Measurements from ENCODE around the gene C11orf68.
"Not testable (repeated sequence)": the region's sequence is repeated elsewhere in the genome, so short reads cannot be mapped to it uniquely, and the experiment has no call there.

The C11orf68 gene

DNA sequence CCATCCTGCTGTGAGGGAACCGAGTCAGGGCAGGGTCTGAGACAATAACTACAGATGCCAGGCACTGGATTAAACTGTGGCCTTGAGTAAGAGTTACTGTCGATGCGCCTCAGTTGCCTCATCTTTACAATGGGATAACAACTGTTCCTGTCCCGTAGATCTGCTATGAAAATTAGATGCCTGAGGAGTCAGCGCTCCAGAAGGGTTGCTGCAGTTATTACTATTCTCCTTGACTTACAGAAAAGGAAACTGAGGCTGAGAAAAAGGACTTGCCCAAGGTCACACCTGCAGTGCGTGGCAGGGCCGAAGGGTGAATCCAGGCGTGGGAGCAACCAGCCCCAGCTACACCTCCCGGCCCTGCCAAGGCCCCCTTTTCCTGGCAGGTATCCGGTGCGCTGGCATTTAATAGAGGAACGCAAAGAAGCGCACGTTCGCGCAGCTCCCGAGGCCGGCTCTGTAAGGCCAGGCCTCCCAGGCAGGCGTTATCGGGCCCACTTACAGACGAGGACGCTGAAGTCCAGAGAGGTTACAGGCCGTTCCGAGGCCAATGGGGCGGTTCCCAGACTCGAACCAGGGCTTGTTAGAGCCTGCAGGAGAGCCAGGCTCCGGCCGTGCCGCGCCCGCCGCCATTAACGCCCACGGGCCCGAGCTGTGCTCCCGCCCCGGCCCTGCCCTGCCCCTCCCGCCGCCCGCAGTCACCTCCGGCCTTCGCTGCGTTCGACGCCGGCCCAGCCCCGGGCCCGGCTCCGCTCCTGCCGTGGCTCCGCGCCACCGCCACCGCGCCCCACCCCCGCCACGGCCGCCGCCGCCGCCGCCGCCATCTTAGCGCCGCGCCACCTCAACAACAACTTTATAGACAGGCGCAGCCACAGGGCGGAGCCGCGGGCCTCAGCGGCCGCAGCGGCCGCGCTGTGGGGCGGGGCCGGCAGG is at the start of gene C11orf68:
C11orf68 (minus strand) TSS at position 852 of the 930 bp plus-strand sequence; CDS start at position 821, 31 bp downstream.
- peaks cover 22% of the 10 kb centered on the region for H3K4me1 Mint-ChIP-seq (ENCODE audit: low read depth)

DNA sequence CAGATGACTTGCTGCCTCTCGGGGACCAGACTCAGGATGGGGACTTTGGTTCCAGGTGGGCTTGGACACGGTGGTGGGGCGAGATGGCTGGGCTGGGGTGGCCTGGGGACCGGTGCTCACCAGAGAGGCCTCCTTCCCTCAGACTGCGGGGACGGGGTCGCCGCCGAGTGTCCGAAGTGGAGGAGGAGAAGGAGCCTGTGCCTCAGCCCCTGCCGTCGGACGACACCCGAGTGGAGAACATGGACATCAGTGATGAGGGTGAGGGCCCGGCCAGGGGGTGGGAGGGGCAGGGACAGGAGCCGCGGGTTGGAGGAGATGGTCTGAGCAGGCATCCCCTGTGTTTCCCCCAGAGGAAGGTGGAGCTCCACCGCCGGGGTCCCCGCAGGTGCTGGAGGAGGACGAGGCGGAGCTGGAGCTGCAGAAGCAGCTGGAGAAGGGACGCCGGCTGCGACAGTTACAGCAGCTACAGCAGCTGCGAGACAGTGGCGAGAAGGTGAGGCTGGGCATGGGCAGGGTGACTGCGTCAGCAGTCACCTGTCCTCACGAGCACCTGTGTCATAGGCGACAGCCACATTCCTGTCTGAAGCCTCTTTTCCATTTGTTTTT is 48.6 kb upstream of the C11orf68 start:
- H3K9me3 Mint-ChIP-seq, result no peaks in the 10 kb centered on the region
- peaks cover 27% of the 10 kb centered on the region for H3K4me1 Mint-ChIP-seq (ENCODE audit: low read depth)
- H3K4me3 Mint-ChIP-seq, result no peak overlapping the region
- no peaks in the 10 kb centered on the region for H3K27me3 Mint-ChIP-seq (ENCODE audit: low read depth)
- H3K27ac Mint-ChIP-seq, result no peak overlapping the region
- H3K36me3 Mint-ChIP-seq (ENCODE audit: low read depth), result peaks cover 52% of the 10 kb centered on the region

More for the DNA sequence above, at the start of gene C11orf68:
- Mint-ChIP-seq H3K9me3 (no peaks in the 10 kb centered on the region), H3K27ac (peak within 1 kb of the TSS; percentile 86), H3K27me3 (ENCODE audit: low read depth) (no peaks in the 10 kb centered on the region), H3K4me3 (peak within 1 kb of the TSS; percentile 92), H3K36me3 (ENCODE audit: low read depth) (peaks cover 29% of the 10 kb centered on the region)

- Mint-ChIP-seq H3K27ac (no peak overlapping the region), H3K36me3 (ENCODE audit: low read depth) (peaks cover 50% of the 10 kb centered on the region)
These were observed 47.3 kb upstream of the C11orf68 start for GRCh38 chr11:65965986-65966762.

GRCh38 chr11:65964906-65965305 is 46.0 kb upstream of the C11orf68 start:
- H3K4me1 Mint-ChIP-seq (ENCODE audit: low read depth), result peaks cover 29% of the 10 kb centered on the region
- H3K27me3 Mint-ChIP-seq (ENCODE audit: low read depth), result no peaks in the 10 kb centered on the region
- H3K9me3 Mint-ChIP-seq, result no peaks in the 10 kb centered on the region
- peaks cover 44% of the 10 kb centered on the region for H3K36me3 Mint-ChIP-seq (ENCODE audit: low read depth)
- H3K4me3 Mint-ChIP-seq, result no peak overlapping the region
- no peak overlapping the region for H3K27ac Mint-ChIP-seq

More at GRCh38 chr11:65965986-65966762, 47.3 kb upstream of the C11orf68 start:
- Mint-ChIP-seq H3K9me3 (no peaks in the 10 kb centered on the region), H3K4me3 (no peak overlapping the region), H3K27me3 (ENCODE audit: low read depth) (no peaks in the 10 kb centered on the region), H3K4me1 (ENCODE audit: low read depth) (peaks cover 31% of the 10 kb centered on the region)

- peak overlapping the region; percentile 68 for H3K27ac Mint-ChIP-seq
- H3K36me3 Mint-ChIP-seq (ENCODE audit: low read depth), result peaks cover 35% of the 10 kb centered on the region
- peak overlapping the region; percentile 79 for H3K4me3 Mint-ChIP-seq
- no peaks in the 10 kb centered on the region for H3K9me3 Mint-ChIP-seq
- peaks cover 30% of the 10 kb centered on the region for H3K4me1 Mint-ChIP-seq (ENCODE audit: low read depth)
- no peaks in the 10 kb centered on the region for H3K27me3 Mint-ChIP-seq (ENCODE audit: low read depth)
These were observed 43.3 kb upstream of the C11orf68 start for GRCh38 chr11:65962141-65962564.

- Mint-ChIP-seq H3K36me3 (ENCODE audit: low read depth) (peaks cover 29% of the 10 kb centered on the region), H3K9me3 (no peaks in the 10 kb centered on the region), H3K27me3 (ENCODE audit: low read depth) (no peaks in the 10 kb centered on the region), H3K4me3 (peak within 1 kb of the TSS; percentile 97), H3K27ac (peak within 1 kb of the TSS; percentile 96), H3K4me1 (ENCODE audit: low read depth) (peaks cover 37% of the 10 kb centered on the region)
These were observed 42.6 kb upstream of the C11orf68 start, which contains the start of gene SART1 for GRCh38 chr11:65961267-65962140. TSS of gene SART1 (plus strand) at chr11:65961734. CDS start at chr11:65961781, 47 bp downstream.

DNA sequence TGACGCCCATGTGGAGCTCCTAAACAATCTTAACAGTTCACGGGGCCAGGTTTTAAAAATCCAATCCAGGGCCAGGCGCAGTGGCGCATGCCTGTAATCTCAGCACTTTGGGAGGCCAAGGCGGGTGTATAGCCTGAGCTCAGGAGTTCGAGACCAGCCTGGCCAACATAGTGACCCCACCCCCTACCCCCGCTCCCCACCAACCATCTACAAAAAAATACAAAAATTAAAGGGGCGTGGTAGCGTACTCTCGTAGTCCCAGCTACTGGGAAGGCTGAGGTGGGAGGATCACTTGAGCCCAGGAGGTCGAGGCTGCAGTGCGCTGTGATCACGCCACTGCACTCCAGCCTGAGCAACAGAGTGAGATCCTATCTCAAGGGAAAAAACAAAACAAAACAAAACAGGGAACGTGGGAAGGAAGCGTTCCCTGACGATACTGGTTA is 42.0 kb upstream of the C11orf68 start:
- Mint-ChIP-seq H3K27ac (peak overlapping the region; percentile 96), H3K36me3 (ENCODE audit: low read depth) (peaks cover 27% of the 10 kb centered on the region), H3K4me1 (ENCODE audit: low read depth) (peaks cover 38% of the 10 kb centered on the region), H3K27me3 (ENCODE audit: low read depth) (no peaks in the 10 kb centered on the region), H3K4me3 (peak overlapping the region; percentile 97), H3K9me3 (no peaks in the 10 kb centered on the region)

- no peaks in the 10 kb centered on the region for H3K9me3 Mint-ChIP-seq
- H3K27ac Mint-ChIP-seq, result peak overlapping the region; percentile 20
- no peaks in the 10 kb centered on the region for H3K27me3 Mint-ChIP-seq (ENCODE audit: low read depth)
- peaks cover 37% of the 10 kb centered on the region for H3K4me1 Mint-ChIP-seq (ENCODE audit: low read depth)
- H3K36me3 Mint-ChIP-seq (ENCODE audit: low read depth), result peaks cover 14% of the 10 kb centered on the region
- H3K4me3 Mint-ChIP-seq, result no peak overlapping the region
These were observed 40.0 kb upstream of the C11orf68 start for GRCh38 chr11:65958774-65959420.

- H3K4me3 Mint-ChIP-seq, result no peak overlapping the region
- no peaks in the 10 kb centered on the region for H3K27me3 Mint-ChIP-seq (ENCODE audit: low read depth)
- H3K27ac Mint-ChIP-seq, result peak overlapping the region; percentile 31
- H3K4me1 Mint-ChIP-seq (ENCODE audit: low read depth), result peaks cover 32% of the 10 kb centered on the region
- H3K36me3 Mint-ChIP-seq (ENCODE audit: low read depth), result peaks cover 14% of the 10 kb centered on the region
- no peaks in the 10 kb centered on the region for H3K9me3 Mint-ChIP-seq
These were observed 39.4 kb upstream of the C11orf68 start for GRCh38 chr11:65958291-65958690.

DNA sequence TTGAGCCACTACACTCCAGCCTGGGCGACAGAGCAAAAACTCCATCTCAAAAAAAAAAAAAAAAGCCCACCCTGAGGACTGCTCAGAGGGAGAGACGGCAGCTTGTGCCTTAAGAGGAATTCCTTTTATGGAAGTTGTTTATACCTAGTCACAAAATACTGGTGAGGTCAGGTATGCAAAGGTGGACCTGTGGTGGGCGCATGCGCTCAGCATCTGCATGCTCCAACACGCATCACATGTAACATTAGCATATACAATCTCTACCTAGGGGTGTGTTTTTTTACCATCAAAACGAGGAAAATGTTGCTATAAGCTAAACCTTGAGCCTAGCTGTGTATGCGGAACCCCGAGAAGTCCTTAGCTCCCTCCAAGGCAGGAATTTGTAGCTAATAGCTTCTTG is 35.9 kb upstream of the C11orf68 start:
- Mint-ChIP-seq H3K4me1 (ENCODE audit: low read depth) (peaks cover 17% of the 10 kb centered on the region), H3K4me3 (no peak overlapping the region), H3K27ac (no peak overlapping the region), H3K36me3 (ENCODE audit: low read depth) (no peaks in the 10 kb centered on the region), H3K9me3 (no peaks in the 10 kb centered on the region), H3K27me3 (ENCODE audit: low read depth) (peaks cover 3% of the 10 kb centered on the region)

- Mint-ChIP-seq H3K27ac (no peak overlapping the region), H3K4me1 (ENCODE audit: low read depth) (peaks cover 17% of the 10 kb centered on the region)
These were observed 34.6 kb upstream of the C11orf68 start for GRCh38 chr11:65953471-65953870.

DNA sequence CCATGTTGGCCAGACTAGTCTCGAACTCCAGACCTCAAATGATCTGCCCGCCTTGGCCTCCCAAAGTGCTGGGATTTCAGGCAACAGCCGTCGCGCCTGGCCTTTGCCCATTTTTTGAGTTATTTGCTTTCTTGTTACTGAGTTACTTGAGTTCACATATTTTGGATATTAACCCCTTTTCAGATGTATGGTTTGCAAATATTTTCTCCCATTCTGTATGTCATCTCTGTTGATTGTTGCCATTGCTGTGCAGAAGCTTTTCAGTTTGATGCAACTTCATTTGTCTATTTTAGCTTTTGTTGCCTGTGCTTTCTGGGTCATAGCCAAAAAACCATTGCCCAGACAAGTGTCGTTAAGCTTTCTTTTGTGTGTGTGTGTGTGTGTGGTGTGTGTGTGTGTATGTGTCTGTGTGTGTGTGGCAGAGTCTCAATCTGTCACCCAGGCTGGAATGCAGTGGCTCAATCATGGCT is 33.2 kb upstream of the C11orf68 start:
- H3K36me3 Mint-ChIP-seq (ENCODE audit: low read depth), result no peaks in the 10 kb centered on the region
- H3K4me1 Mint-ChIP-seq (ENCODE audit: low read depth), result peaks cover 8% of the 10 kb centered on the region
- no peak overlapping the region for H3K4me3 Mint-ChIP-seq
- no peaks in the 10 kb centered on the region for H3K9me3 Mint-ChIP-seq
- H3K27ac Mint-ChIP-seq, result no peak overlapping the region
- H3K27me3 Mint-ChIP-seq (ENCODE audit: low read depth), result peaks cover 13% of the 10 kb centered on the region

More at GRCh38 chr11:65953471-65953870, 34.6 kb upstream of the C11orf68 start:
- no peaks in the 10 kb centered on the region for H3K9me3 Mint-ChIP-seq
- H3K4me3 Mint-ChIP-seq, result no peak overlapping the region
- no peaks in the 10 kb centered on the region for H3K36me3 Mint-ChIP-seq (ENCODE audit: low read depth)
- peaks cover 8% of the 10 kb centered on the region for H3K27me3 Mint-ChIP-seq (ENCODE audit: low read depth)

GRCh38 chr11:65951641-65952040 is 32.8 kb upstream of the C11orf68 start:
- not testable (repeated sequence) for H3K36me3 Mint-ChIP-seq (ENCODE audit: low read depth); H3K4me1 Mint-ChIP-seq (ENCODE audit: low read depth); H3K27ac Mint-ChIP-seq; H3K4me3 Mint-ChIP-seq; H3K9me3 Mint-ChIP-seq
- H3K27me3 Mint-ChIP-seq (ENCODE audit: low read depth), result peaks cover 13% of the 10 kb centered on the region

Data from T-helper 1 cell treated with Interleukin-12 subunit alpha and Interleukin-12 subunit beta and Interleukin-4 antibody, amounts not matched to agents 30 μg/mL and 1 μg/mL, for 36 hours (primary cell).